ENCODE results near the gene C6orf132. TPM values are rescaled to one million over a fixed set of nuclear protein-coding genes. Genes with fewer than 3 reads are reported as not detected.

The C6orf132 gene
- total RNA-seq, 1 donor from 2014 or later = 11.3 TPM

DNA sequence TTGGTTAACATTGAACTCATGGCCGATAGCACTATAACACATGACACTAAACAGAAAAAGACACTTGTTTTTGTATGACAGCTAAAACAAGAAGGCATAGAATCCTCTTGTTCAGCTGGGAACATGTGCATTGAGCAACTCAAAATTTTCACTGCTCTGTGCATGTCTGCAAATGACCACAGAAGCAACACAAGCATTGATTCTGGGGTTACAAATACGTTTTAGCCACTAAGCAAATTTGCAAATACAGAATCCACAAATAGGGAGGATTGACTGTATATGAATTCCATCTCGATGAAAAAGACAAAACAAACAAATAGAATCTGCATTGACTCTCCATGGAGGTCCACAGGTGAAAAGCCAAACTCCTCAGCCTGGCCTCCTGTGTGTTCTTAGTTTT is 31.7 kb downstream of the C6orf132 start:
- H3K36me3 ChIP-seq (ENCODE audit: control insufficient read depth, insufficient read depth, low read length) = peaks cover 31% of the 10 kb centered on the region
- FAIRE-seq (no peak), DNase-seq (ENCODE audit: low read depth) (no peak)
- no peak for TF ChIP-seq CTCF (IDR thresholded peaks at IDR 0.05; ENCODE audit: insufficient read depth, low read length, severe bottlenecking)
- no peak overlapping the region for H3K4me3 ChIP-seq (ENCODE audit: low read depth, low read length)
- no peaks in the 10 kb centered on the region for H3K27me3 ChIP-seq (ENCODE audit: control insufficient read depth, insufficient read depth, low read length)

- peaks cover 40% of the 10 kb centered on the region for H3K36me3 ChIP-seq (ENCODE audit: control insufficient read depth, insufficient read depth, low read length)
- TF ChIP-seq CTCF (IDR thresholded peaks at IDR 0.05; ENCODE audit: insufficient read depth, low read length, severe bottlenecking) = no peak
- no peak for DNase-seq (ENCODE audit: low read depth)
- H3K4me3 ChIP-seq (ENCODE audit: low read depth, low read length) = no peak overlapping the region
- FAIRE-seq = no peak
- H3K27me3 ChIP-seq (ENCODE audit: control insufficient read depth, insufficient read depth, low read length) = no peaks in the 10 kb centered on the region
Measured at GRCh38 chr6:42108071-42108470, 34.3 kb downstream of the C6orf132 start.

DNA sequence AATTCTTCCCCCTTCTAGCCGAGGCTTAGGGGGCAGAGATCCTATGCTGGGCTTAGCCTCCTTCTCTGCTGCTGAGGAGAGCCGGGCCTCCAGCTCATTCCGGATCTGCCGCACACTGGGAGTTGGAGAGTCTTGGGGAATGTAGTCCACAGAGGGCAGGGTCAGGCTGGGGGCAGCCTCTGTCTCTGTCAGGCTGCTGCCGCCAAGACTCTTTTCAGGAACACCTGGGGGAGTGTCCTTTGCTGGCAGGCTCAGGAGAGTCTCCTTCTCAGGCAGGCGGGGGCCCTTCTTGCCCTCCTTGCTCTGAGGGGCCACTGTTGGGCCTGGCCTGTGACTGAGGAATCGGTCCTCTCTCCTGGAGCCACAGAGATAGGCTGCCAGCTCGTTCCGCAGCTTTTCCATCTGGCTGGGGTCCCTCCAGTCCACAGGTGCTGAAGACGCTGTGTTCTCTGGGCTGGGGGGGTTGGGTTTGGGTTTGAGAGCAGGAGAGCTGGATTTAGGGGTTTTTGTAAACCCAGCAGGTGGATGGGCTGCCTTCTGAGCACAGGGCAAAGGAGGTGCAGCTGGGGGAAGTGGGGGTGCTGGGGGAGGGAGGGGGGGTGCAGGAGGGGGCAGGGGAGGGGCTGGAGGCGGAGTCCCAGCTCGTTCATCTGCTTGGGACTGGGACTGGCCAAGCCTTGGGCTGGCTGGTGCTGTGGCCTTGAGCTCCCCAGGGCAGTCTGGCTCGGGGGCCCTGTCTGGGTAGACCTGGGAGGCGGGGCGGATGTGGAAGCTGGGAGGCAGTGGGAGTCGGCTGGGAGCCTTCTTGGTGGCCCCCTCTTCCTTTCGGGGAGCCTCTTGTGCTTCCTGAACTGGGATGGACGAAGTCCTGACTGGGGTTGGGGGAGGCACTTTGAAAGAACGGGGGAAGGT is 36.1 kb downstream of the C6orf132 start:
- TF ChIP-seq CTCF (IDR thresholded peaks at IDR 0.05; ENCODE audit: insufficient read depth, low read length, severe bottlenecking) = no peak
- DNase-seq (ENCODE audit: low read depth) (no peak), FAIRE-seq (no peak)
- Histone ChIP-seq H3K36me3 (ENCODE audit: control insufficient read depth, insufficient read depth, low read length) (peaks cover 37% of the 10 kb centered on the region), H3K4me3 (ENCODE audit: low read depth, low read length) (no peak overlapping the region), H3K27me3 (ENCODE audit: control insufficient read depth, insufficient read depth, low read length) (no peaks in the 10 kb centered on the region)

DNA sequence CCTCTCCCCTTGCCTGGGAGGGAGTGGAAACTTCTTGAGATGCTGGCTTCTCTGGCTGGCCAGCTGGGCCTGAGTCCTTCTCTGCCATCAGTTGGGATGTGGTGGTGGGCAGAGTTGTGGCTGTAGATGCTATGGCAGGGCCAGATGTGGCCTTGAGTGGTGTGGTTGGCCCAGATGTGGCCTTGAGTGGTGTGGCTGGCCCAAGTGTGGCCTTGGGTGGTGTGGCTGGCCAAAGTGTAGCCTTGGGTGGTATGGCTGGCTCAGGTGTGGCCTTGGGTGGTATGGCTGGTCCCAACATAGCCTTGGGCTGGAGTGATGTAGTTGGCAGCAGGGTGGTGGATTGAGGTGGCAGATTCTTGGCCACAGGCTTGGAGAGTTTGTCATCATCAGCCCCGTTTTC is 36.7 kb downstream of the C6orf132 start:
- no peak for TF ChIP-seq CTCF (IDR thresholded peaks at IDR 0.05; ENCODE audit: insufficient read depth, low read length, severe bottlenecking)
- no peaks in the 10 kb centered on the region for H3K27me3 ChIP-seq (ENCODE audit: control insufficient read depth, insufficient read depth, low read length)
- DNase-seq (ENCODE audit: low read depth) = no peak
- peaks cover 37% of the 10 kb centered on the region for H3K36me3 ChIP-seq (ENCODE audit: control insufficient read depth, insufficient read depth, low read length)
- FAIRE-seq = no peak
- no peak overlapping the region for H3K4me3 ChIP-seq (ENCODE audit: low read depth, low read length)

GRCh38 chr6:42105156-42105648 is 37.2 kb downstream of the C6orf132 start:
- no peak for DNase-seq (ENCODE audit: low read depth)
- Histone ChIP-seq H3K27me3 (ENCODE audit: control insufficient read depth, insufficient read depth, low read length) (no peaks in the 10 kb centered on the region), H3K36me3 (ENCODE audit: control insufficient read depth, insufficient read depth, low read length) (peaks cover 37% of the 10 kb centered on the region), H3K4me3 (ENCODE audit: low read depth, low read length) (no peak overlapping the region)
- TF ChIP-seq CTCF (IDR thresholded peaks at IDR 0.05; ENCODE audit: insufficient read depth, low read length, severe bottlenecking) = no peak
- FAIRE-seq = no peak
